Caki2 (cell line): ENCODE results near the gene DAB2IP. TPM values are rescaled to one million over a fixed set of nuclear protein-coding genes. Genes with fewer than 3 reads are reported as not detected.
A peak's percentile ranks its signal among the peaks of the same experiment; 100 is the strongest.

Source experiments
- DNase-seq: peaks from one replicate; pipeline ENCODE4 v3.0.0-alpha.2; 2015; ENCODE audit warnings: low read depth
- in situ Hi-C: cut with HindIII; loops from 2 replicates; pipeline ENCODE4 v1.10.0; 2016; ENCODE audit warnings: low sequenced_read_pairs, low pct_unique_long_range_greater_than_20kb, mixed read lengths
- total RNA-seq: library from RNA; depleted of rRNA; stranded (reverse); fragments of >200 nt; shearing (Covaris generic); gene quantifications from 2 replicates; pipeline ENCODE4 v1.2.3, GENCODE V29; 2014; ENCODE audit warnings: low replicate concordance

Gene DAB2IP
- total RNA-seq, 1 experiment from 2014 or later: 0.84 TPM

DNA sequence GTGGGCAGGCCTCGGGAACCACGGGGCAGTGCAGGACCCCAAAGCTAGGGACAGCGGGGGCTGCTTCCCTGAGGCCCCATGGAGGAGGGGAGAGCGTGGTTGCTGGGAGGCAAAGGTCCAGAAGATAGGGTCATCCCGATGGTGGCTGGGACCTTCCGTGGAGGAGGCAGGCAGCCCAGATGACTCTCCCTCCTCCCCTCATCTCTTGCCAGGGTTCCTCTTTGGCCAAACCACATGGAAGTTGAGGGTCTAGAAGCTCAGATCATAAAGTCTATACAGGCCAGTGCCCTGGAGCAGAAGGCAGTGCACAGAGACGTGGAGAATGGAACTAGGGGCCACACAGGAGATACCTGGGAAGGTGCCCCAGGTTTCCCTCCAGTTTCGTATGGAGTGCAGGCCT lies 22.6 kb downstream of the DAB2IP start:
- DNase-seq: no peak
- in situ Hi-C loops: no loop called here

DNA sequence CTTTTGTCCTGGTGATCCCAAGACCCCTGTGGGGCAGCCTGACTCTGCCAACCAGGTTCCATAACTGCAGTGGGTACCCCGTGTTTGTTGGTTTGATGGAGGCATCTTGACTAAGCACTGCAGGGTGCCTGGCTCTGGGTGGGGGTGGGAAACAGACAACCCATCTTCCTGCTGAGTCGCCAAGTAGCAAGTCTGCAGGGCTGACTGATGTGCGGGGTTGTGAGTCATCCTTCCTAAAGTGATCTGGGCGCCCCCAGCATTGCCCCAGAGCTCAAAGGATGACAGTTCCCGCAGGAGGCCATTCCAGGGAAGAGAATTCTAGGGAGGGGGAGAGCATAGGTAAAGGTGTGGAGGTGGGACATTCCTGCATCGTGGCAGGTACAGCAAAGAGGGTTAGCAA lies 23.5 kb downstream of the DAB2IP start:
- DNase-seq: no peak
- in situ Hi-C loops: no loop called here

DNA sequence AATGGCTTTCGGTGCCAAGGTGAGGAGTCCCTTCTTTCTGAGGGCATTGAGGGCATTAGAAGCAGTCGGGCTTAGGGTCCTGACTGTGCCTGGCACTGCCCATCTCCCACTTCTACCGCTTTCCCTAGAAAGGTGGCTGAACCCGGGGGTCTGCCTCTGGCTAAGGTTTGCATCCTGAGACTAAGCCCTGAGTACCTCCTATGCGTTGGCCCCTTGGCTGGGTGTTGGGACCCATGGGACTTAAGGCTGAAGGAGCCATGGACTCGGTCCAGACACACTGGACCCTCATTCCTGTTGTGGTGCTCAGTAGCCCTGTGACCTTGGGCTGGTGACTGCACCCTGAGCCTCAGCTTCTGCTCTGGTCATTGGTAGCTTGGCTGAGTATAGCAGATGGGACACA lies 23.9 kb downstream of the DAB2IP start:
- in situ Hi-C loops: no loop called here
- DNase-seq: no peak

GRCh38 chr9:121675969-121676822 lies 24.8 kb downstream of the DAB2IP start:
- DNase-seq: no peak
- in situ Hi-C loops: no loop called here

- in situ Hi-C loops: no loop called here
Observed at GRCh38 chr9:121676926-121677325, 25.5 kb downstream of the DAB2IP start.

GRCh38 chr9:121678501-121679022 lies 27.1 kb downstream of the DAB2IP start:
- no peak for DNase-seq
- in situ Hi-C loops: no loop called here

More at GRCh38 chr9:121676926-121677325, 25.5 kb downstream of the DAB2IP start:
- no peak for DNase-seq

GRCh38 chr9:121679901-121680635 lies 28.6 kb downstream of the DAB2IP start:
- DNase-seq: no peak
- in situ Hi-C loops: no loop called here

- in situ Hi-C loops: no loop called here
Observed at GRCh38 chr9:121681404-121681803, 30.0 kb downstream of the DAB2IP start.

DNA sequence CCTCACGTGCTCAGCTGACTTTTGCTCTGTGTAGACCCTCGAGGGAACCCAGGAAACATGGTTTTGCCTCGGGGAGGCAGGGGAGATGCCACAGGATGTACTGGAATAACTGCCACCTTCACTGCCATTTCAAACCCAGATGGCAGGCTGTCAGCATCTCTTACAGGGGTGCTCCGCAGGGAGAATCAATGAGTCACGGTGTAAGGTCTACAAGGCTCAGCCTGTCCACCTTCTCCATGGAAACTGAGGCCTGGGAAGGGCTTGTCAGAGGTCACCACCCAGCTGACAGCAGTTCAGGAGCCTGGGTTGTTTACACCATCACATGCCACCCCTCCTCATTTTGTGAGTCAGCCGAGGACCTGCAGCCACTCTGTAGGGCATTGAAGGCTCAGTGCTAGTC lies 30.8 kb downstream of the DAB2IP start:
- DNase-seq: no peak
- in situ Hi-C loops: no loop called here

More at GRCh38 chr9:121681404-121681803, 30.0 kb downstream of the DAB2IP start:
- no peak for DNase-seq

- DNase-seq: no peak
- in situ Hi-C loops: no loop called here
Observed at GRCh38 chr9:121682926-121683515, 31.6 kb downstream of the DAB2IP start.

DNA sequence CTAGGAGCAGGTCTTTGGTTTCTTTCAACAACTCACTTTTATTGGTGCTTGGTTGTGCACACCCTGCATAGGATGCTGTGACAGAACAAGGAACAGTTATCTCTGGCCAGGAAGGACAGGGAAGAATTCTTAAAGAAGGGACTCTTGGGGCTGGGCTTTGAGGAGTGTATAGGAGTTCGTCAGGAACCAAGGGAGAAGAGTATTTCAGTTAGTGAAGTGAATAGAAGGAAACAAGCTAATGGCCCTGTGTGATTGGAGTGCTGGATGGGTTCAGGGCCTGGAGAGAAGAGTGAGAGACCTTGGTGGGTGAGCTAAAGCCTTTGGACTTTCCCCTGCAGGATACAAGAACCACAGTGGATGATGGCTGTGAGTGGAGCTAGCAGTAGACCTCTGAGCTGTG lies 32.2 kb downstream of the DAB2IP start:
- in situ Hi-C loops: no loop called here
- DNase-seq: no peak

DNA sequence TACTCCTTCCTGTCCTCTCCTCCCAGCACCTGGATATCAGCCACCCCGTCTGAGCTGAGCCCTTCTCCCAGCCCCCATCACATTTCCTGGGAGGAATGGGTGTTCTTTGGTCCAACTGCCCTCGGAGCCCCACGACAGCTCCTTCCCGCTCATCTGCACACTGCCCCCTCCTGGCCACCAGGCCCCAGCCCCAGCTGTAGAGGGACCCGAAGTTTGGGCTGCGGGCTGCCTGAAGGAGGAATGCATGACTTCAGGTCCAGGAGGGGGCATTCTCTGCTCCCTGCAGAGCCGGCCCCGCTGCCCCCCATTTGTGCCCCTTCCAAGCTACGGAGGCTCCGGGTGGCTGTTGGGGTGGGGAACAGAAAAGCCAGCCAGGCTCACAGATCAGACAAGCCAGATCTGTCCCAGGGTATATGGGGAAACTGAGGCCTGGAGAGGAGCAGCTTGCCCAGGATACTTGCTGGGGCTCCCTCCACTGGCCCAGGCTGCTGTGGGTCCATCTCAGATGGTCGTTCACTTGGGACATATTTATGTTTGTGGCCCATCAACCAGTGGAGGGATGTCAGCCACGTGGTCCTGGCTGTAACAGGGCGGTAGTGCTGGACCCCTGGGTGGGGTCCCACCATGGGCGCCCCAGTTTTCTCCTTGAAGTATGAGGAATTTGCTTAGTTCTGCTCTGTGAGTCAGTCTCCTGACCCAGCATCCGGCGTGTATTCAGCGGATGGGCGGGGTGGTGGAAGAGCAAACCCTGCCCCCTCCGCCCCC lies 33.1 kb downstream of the DAB2IP start:
- in situ Hi-C loops: no loop called here
- no peak for DNase-seq

- no peak for DNase-seq
- in situ Hi-C loops: no loop called here
Observed at GRCh38 chr9:121685146-121685794, 33.8 kb downstream of the DAB2IP start.

DNA sequence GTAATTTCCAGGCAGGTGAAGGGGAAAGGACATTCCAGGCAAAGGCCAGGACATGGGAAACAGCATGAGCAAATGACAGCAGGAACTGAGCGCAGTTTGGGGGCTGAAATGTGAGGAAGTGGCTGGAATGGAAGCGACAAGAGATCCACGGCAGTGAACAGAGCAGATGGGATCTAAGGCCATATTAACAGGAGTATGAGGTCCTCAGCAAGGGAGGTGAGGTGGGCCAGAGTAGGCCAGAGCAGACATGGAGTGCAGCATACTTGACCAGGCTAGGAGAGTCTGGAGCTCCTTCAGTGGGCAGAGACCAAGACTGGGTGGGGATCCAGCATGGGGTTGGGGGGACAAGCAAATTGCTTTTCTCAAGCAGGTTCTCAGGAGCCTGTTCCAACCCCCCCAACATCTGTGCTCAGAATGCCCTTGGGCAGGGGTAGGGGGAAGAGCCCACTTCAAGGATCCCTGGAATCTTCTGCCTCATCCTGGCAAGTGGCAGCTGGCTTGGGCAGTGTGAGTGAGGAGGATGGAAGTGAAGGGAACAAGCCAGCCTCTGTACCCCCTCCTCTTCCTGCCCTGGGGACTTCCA lies 34.5 kb downstream of the DAB2IP start:
- in situ Hi-C loops: no loop called here

GRCh38 chr9:121686930-121687541 lies 35.6 kb downstream of the DAB2IP start:
- peak; percentile 46 for DNase-seq
- in situ Hi-C loops: no loop called here

More for the DNA sequence above, 34.5 kb downstream of the DAB2IP start:
- no peak for DNase-seq

GRCh38 chr9:121688146-121688680 lies 36.8 kb downstream of the DAB2IP start:
- DNase-seq: no peak
- in situ Hi-C loops: no loop called here

DNA sequence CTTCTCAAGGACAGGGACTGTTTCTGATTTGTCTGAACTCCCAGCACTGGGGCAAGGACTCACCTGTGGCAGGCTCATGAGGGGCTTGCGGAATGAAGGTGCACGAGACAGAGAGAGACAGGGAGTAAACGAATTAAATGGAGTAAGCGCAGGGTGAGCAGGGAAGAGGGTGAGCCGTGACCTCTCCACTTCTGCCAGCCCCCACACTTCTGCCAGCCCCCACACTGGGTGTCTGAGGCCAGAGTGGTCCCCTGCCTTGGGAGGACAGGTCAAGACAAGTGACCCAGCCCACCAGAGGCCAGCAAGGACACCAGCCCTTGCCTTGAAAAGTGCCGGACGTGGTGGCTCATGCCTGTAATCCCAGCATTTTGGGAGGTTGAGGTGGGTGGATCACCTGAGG lies 37.2 kb downstream of the DAB2IP start:
- in situ Hi-C loops: no loop called here
- no peak for DNase-seq
